GM19397 (cell line): ENCODE measurements around the gene PDZRN3.

Experiments used
- ATAC-seq: cut with Tn5 transposase; IDR thresholded peaks from one replicate; pipeline ENCODE4 v1.9.1; 2021; ENCODE audit warnings: mild to moderate bottlenecking, moderate library complexity; ENCODE audit not compliant: unreplicated experiment

PDZRN3 gene

DNA sequence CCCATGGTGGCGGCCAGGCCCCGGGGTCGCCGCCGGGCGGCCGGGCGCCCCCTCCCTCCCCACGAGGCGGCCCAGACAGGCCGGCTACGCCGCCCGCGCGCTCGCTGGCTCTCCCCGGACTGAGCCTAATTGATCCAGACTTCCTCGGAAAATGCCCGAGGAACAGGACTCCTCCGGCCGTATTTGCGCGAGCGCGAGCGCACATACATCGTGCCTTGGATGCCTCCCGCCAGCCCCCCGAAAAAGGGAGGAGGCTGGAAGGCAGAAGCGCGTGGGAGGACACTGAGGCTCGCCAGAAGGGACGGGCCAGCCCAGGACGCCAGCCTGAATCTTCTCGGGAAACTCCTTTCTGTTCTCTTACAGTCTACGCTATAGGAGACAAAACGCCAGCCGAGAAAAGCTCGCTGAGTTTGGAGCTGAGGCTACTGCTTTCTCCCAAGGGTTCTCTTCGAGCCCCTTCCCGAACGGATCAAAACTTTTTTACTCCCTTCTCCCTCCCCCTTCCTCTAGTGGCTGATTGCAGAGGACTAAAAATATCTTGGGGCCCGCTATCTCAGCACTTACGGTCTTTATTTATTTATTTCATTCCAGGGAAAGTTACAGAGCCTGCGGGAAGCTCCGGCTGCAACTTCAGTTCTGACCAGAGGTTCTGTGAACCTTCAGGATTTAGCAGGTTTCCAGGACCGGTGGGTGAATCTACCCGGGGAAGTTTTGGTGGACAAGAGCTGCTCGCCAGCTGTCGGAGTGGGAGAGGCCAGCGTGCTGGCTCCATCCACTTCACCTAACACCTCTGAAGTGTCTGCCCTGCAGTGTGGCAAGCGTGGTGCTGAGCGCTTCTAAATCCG lies at the start of gene PDZRN3:
Gene PDZRN3, minus strand, starts transcription at position 121 of the 845 bp plus-strand sequence.
- ATAC-seq: no peak

DNA sequence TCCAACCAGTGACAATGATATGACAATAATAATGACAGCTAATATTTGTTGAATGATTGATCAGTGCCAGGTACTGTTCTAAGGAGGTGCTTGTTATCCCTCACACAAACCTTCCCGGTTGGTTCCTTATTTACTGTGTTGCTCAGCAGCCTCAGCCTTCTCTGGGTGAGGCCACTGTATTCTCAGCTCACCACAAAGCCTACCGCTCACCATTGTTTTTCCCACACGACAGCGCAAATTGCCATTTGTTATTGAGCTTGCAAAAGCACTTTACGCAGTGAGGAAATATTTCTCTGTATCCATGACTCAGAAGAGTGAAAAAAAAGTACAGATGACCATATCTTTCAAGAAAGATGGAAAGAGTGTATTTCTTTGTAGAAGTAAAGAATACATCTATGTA lies 49.5 kb upstream of the PDZRN3 start:
- no peak for ATAC-seq

DNA sequence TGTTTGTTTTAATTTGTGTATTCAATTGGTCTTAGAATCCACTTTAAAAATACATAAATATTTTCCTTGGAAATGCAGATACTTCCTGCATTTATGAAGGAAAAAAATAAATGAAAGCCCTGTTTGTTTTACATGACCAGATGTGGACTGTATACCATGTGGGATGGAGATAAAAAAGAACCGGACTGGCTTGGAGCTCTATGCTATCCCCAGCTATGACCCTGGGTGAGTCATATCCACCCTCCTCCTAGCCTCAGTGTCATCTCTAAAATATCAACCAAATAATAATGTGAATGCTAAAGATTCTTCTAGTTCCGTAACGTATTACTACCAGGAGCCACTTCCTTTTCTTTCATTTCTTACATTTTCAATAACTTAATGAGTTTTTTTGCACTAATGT lies 44.5 kb upstream of the PDZRN3 start:
- no peak for ATAC-seq

DNA sequence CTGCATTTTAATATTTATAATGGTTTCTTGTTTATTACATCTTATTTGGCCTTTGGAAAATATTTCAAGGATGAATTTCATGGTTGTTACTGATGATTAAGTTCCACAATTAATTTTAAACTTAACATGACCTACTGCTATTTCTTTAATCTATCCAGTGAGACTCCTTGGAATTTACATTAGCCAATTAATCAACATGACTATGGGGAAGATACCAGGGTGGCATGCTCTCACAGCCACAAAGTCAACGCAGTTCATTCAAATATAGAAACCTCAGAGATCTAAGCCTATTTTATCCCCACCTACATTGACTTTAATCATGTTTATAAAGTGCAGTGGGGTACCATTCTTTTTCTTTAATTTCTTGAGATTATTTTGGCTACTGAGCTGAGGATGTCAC lies 43.6 kb upstream of the PDZRN3 start:
- ATAC-seq: no peak

DNA sequence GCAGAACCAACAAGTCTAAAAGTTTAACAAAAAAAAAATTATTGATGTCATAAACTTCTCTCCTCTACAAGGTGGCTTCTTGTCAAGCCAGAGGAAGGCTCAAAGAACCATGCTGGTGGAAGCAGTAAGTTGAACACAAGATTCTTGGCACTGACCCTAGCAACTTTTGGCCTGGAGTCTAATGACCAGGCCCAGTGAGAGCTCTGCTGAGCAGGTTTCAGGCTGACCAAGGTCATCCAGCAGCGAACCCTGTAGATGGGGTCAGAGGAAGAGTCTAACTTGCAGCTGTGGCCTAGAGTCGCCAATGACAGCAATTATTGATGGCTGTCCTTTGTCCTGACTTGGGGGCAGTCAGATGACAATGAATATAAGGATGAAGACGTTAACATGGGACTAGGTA lies 43.1 kb upstream of the PDZRN3 start:
- ATAC-seq: no peak

DNA sequence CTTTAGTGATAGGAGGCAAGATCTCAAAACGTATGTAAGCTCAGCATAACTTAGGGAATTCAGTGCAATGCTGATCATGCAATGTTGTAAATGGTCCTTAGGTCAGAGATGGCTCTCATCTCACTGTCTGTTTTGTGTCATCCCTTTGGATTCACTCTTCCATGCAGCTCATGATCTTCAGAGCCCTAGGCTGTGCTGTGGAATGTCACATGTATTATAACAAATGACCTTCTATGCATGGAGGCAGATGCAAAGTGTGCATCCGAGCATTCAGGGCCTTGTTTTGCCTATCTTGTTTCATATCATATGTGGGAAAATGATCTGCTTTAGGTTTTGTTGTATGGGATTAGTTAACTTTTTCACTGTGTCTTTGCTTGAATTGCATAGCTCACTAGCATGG lies 40.5 kb upstream of the PDZRN3 start:
- no peak for ATAC-seq

DNA sequence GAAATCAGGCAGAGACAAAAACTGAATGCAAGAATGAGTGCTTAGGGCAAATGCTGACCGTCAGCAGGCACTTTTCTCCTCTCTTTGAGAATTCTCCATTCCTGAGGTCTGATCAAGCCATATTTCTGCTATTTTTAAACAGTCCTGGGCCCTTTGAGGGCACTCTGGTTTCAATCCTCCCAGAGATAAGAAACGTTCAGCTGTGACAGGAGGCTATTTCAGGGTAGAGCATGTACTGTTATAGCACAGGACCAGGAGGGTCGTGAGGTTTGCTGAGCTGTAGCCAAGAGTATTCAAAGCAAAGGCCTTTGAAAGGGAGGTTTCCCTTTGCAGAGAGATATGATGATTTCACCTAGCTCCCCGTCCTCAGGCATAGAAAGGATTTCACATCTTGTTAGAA lies 39.6 kb upstream of the PDZRN3 start:
- no peak for ATAC-seq

DNA sequence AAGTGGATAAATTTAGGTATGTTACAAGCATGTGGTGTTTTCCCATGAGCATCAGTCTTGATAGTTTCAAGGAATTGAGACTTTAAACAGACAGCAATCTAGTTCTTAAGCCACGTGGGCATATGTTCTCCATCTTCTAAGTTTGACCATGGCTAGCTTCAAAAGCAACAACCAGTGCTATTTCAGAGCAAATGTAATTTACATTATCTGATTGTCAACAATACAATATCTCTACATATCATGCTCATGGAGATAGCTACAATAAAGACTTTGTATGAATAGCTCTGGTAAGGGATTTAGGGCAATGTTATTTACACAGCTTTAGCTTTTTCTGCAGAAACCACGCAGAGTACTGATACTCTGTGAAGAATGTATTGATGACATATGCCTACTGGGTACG lies 38.8 kb upstream of the PDZRN3 start:
- ATAC-seq: no peak

DNA sequence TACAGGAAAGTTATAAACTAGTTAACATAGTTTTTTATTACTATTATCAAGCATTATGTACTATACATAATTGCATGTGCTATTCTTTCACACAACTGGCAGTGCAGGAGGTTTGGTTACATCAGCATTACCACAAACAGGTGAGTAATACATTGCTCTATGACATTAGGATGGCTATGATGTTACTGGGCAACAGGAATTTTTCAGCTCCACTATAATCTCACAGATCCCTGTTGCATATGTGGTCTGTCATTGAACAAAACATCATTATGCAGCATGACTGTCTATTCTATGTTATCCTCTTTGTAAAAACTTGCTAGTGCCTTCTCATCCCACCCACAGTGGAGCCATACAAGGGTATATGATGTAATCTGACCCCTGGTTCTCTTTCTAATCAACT lies 36.5 kb upstream of the PDZRN3 start:
- ATAC-seq: no peak

DNA sequence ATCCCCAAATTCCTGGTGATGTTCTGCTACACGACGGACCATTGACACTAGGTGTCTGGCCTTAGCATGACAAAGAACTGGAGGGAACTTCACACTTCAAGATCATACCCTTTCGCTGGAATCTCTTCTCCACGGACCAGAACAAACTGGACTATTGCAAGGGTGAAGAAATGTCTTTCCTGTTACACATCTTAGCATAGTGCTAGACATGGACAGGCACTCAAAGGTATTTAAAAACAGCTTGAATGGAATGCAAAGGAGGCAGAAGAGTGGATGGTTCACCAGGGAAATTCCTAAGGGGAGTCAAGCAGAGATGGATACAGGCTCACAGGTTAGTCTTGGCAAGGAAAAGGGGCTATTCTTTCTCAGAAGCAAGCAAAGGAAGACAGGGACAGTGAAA lies 33.5 kb upstream of the PDZRN3 start:
- ATAC-seq: no peak

DNA sequence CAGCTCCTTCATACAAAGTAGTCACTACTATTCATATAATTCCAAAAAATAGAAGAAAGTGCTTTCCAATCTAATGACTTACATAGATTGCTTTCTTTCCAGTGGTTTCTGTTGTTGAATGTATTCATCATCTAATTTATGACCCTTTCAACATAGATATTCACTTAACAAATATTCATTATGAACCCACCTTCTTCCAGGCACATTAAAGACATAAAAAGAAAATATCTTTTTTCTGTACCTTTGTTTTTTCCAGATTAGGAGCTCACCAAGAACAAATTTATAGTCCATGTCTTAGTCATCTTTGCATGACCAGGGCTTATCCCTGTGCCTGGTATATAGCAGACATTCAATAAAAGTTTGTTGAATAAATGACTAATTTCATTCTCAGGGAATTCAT lies 32.4 kb upstream of the PDZRN3 start:
- ATAC-seq: no peak

DNA sequence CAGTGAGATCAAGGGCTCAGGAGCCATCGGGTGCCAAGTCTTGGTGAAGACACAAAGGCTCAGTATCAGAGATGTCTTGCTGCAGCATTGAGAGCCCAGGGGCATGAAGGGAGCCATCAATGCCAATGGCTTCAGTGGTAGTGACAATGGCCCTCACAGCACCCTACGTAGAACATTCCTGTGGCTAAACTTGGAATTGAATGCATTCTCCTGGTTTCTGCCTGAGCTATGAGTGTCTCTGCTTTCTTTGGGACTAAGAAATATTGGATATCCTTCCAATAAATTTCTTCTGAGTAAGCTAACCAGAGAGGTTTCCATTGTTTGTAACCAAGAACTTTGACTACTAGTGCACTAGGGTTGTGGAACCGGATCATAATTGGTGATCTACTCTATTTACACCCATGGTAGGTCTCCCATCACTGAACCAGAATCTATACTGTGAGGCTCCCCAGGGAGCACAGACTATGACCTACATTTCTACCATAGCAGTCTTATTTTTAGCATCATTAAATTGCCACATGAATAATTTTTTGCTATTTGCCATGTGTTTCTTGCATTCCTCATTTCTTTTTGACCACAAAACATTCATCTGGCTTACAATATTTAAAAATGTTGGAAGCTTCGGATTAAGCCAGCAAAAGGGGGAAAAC lies 31.6 kb upstream of the PDZRN3 start:
- no peak for ATAC-seq

DNA sequence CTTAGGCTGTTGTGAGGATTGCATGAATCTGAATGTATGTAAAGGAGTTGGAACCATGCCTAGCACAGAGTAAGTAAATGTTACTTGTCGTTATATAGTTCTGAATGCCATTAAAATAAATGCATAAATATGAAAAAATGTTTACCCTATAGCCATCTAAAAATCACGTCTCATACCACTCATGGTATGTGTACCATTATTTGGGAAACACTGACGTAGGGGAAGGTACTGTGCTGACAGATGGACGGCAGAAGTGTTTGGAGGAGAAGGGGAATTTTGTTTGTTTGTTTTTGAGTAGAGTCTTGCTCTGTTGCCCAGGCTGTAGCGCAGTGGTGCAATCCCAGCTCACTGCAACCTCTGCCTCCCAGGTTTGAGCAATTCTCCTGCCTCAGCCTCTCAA lies 30.5 kb upstream of the PDZRN3 start:
- no peak for ATAC-seq

DNA sequence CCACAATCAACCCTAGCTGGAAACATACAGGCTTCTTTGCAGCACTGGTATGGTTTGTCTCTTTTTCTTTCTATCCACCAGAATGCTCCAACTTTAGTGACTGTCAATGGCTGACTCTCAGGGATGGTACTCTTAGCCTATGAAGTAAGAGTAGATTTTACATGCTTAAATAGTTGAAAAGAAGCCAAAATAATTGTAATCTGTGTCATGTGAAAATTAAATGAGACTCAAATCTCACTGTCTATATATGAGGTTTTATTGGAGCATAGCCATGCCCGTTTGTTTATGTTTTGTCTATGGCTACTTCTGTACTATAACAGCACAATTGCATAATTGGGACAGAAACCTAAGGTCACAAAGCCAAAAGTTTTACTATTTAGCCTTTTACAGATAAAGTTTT lies 29.1 kb upstream of the PDZRN3 start:
- no peak for ATAC-seq

DNA sequence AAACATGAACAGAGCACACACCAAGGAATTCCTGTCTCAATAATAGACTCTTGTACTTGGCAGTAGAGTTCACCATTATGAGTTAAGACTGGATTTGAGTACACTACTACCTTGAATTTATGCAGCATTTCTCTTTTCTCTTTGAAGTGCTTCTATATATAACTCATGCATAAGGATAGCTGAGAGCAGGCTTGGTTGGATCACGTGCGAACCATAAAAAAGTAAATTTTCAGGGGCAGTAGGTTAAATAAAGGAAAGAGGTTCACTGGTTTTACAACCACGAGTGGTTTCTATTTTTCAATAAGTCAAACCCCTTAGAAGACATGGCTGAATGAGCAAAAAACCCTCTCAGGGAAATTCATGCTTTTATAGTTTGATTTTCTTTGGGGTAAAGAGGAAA lies 28.6 kb upstream of the PDZRN3 start:
- no peak for ATAC-seq

DNA sequence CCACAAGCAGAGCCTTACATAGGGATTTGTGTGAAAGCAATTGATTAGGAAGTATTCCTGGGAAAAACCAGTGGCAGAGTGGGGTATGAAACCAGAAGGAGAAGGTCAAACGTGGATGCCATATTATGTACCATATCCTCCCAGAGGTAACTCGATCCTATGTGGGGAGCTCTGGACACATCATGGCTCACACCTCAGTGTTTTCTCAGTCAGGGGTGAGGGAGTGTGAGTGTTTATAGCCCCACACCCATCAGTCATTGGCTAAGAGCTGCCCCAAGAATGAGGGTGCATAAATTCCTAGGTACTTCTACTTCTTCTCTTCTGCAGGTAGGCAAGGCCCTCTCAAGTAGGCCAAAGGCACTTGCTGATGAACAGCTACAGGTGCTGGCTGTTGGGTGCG lies 28.2 kb upstream of the PDZRN3 start:
- ATAC-seq: no peak

DNA sequence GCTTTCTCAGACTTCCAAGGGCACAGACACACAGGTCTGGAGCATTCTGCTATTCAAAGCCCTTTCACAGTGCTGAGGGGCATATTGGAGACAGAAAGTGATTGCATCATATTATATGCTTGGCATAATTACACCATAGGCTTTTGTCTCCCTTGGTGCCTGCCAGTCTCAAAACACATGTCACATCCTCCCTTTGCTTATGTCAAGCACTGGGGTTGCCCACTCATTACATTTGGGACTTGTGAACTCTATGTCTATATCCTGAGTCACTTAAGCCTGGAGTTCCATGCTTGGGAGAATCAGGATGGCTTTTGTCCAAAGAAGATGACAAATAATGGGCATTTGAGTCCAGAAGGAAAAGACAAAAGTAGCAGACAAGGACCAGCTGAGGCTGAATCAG lies 12.3 kb upstream of the PDZRN3 start:
- ATAC-seq: no peak

DNA sequence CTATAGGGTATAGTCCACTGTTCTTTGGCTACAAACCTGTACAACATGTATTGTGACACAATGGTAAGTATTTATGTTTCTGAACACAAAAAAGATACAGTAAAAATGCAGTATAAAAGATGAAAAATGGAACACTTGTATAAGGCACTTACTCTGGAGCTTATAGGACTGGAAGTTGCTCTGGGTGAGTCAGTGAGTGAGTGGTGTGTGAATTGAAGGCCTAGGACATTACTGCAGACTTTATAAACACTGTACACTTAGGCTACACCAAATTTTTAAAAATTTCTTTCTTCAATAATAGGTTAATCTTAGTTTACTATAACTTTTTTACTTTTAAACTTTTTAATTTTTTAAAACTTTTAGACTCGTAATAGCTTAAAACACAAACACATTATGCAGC lies 10.5 kb upstream of the PDZRN3 start:
- no peak for ATAC-seq

DNA sequence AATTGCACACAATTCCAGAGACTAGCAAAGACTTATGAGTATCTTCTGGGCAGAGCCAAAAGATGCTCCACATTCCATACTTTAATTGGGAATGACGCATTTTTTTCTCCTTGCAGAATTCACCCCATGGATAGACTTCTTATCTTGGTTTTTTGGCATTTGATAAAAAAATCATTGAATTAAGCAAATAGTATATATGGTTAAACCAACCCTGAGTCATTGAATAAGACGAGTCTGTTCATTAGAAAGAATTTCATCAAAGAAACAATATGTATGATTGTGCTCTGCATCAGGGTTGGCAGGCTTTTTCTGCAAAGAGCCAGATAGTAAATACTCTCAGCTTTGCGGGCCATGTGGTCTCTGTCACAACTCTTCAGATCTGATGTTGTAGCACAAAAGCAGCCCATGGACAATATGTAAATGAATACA lies 9.2 kb upstream of the PDZRN3 start:
- no peak for ATAC-seq

DNA sequence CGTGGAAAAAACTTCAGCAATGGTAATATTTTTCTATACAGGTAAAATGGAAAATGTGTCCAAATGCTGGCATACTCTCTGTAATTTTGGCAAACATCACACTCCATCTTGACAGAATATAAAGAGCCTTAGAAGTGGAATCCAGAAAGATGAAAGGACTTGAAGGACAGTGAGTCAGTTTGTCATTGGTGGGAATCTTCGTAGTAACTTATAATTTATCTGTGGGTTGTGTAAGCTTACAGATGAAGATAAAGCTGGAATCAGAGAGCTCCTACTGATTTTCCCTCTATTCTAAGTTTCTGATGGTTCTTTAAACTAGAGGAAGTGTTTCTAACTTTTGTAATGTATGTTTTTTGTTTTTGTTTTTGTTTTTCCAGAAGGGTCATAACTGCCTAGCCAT lies 8.7 kb upstream of the PDZRN3 start:
- no peak for ATAC-seq

DNA sequence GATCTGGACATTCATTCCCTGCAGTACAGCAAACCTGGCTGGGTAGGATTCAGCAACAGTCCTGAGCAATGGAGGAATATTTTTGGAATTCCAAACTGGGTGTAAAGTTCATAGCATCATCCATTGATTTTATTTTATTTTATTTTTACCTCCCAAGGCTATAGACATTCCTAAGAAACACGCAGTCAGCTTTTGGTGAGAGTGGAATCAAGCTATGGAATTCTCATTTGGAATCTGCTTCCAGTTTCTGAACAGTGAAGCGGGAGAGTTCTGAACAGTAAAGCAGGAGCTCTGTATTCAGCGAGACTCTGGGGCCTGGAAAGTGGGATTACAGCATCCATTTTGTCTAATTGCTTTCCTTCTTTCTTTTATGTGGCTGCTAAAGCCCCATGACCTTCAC lies 1.4 kb upstream of the PDZRN3 start:
- ATAC-seq: no peak

DNA sequence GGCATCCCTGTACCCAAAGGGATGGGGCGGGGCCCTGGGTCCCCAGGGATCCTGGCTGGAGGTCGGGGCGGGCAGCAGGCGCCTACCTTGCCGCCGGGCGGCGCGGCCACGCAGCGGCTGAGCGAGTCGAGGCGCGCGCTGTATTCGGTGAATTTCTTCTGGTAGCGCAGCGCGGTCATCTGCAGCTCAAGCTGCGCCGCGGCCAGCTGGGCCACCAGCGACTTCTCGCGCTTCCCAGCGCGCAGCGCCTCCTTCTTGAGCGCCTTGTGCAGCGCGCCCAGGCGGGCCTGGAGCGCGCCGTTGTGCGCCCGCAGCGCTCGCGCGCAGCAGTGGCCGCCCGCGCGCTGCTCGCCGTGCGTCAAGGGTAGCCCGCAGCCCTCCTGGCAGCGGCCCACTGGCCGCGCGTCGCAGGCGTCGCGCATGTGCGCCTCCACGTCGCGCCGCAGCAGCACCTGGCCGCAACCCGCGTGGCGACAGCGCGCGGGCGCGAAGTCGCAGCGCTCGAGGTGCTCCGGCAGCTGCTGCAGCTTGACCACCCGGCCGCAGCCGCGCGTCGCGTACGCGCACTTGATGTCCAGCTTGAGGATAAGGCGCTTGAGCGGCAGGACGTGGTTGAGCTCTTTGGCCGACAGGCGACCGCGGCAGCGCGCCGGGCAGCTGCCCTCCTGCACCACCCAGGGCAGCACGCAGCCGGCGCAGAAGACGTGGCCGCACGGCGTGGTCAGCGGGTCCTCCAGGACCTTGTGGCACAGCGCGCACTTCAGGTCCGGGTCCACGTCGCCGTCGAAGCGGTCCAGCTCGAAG lies 522 bp downstream of the PDZRN3 start:
- ATAC-seq: no peak
